Activated T-helper 17 cell treated with anti-CD3 and anti-CD28 coated beads, Interleukin-2, amount 50 U/mL, for 72 hours (primary cell): ENCODE measurements around the gene SPTSSB. TPM values are rescaled to one million over a fixed set of nuclear protein-coding genes. Genes with fewer than 3 reads are reported as not detected.

Source experiments
- ATAC-seq: fragments of 150-1000 bp; cut with Tn5 transposase; replicated peaks from 2 replicates; pipeline ENCODE4 v1.10.0; 2021; ENCODE audit warnings: mild to moderate bottlenecking, moderate library complexity
- H3K27ac Mint-ChIP-seq: one replicate; pipeline ENCODE4 v1.8.0; 2022; ENCODE audit warnings: mixed read lengths
- H3K27me3 Mint-ChIP-seq: one replicate; pipeline ENCODE4 v1.8.0; 2022; ENCODE audit warnings: mixed read lengths
- H3K36me3 Mint-ChIP-seq: one replicate; pipeline ENCODE4 v1.8.0; 2022; ENCODE audit warnings: low read depth, mild to moderate bottlenecking, mixed read lengths
- H3K4me1 Mint-ChIP-seq: one replicate; pipeline ENCODE4 v1.8.0; 2022; ENCODE audit warnings: mixed read lengths
- H3K4me3 Mint-ChIP-seq: one replicate; pipeline ENCODE4 v1.8.0; 2022; ENCODE audit warnings: mild to moderate bottlenecking, mixed read lengths
- H3K9me3 Mint-ChIP-seq: one replicate; pipeline ENCODE4 v1.8.0; 2022; ENCODE audit warnings: mixed read lengths
- total RNA-seq, 2 donors: library from RNA; stranded (reverse); gene quantifications; one replicate each; pipeline ENCODE4 v1.2.3, GENCODE V29; 2022

SPTSSB gene
- total RNA-seq, 2 donors from 2014 or later: not detected

DNA sequence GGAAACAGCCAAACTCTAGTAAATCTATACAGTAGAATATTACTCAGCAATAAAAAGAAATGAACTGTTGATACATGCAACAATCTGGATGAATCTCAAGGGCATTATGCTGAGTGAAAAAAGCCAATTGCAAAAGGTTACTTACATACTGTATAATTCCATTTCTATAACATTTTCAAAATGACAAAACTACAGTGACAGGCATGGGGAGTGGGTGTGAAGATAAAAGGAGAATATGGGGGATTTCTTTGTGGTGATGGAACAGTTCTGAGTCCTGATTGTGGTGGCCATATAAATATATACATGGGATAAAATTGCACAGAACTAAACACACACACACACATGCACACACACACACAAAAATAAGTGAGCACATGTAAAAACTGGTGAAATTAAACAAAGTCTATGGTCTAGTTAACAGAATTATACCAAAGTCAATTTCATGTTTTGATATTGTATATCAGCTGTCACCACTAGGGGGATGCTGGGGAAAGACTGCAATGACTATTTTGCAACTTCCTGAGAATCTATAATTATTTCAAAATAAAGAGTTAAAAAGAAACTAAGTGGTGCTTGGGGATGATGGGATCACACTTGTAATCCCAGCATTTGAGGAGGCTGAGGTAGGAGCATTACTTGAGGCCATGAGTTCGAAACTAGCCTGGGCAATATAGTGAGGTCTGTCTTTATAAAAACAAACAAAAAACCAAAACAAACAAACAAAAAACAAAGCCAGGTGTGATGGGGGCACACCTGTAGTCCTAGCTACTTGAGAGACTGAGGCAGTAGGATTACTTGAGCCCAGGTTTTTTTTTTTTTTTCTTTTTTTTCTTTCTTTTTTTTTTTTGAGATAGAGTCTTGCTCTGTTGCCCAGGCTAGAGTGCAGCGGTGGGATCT lies 66.0 kb downstream of the SPTSSB start:
- no peak overlapping the region for H3K27ac Mint-ChIP-seq
- peaks cover 4% of the 10 kb centered on the region for H3K9me3 Mint-ChIP-seq
- no peak for ATAC-seq
- H3K27me3 Mint-ChIP-seq: peaks cover 10% of the 10 kb centered on the region
- no peak overlapping the region for H3K4me3 Mint-ChIP-seq
- H3K36me3 Mint-ChIP-seq: no peaks in the 10 kb centered on the region
- peaks cover 11% of the 10 kb centered on the region for H3K4me1 Mint-ChIP-seq

DNA sequence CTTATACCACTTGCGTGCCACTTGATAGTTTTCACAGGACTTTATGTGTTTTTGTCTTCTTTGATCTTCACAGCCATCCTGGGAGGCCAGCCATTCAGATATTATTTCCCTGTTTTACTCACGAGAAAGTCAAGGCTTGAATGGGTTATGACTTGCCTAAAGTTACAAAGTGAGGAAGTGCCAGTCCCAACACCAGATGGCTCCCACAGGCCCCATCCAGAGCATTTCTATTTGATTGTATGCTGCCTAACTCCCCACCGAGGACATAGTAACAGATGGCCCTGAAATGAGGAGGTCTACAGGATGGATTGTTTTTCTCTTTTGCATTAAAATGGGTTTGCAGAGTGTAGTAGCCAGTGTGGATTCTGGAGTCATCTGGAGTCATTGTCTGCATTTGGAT lies 74.5 kb downstream of the SPTSSB start:
- no peak overlapping the region for H3K4me3 Mint-ChIP-seq
- H3K27me3 Mint-ChIP-seq: peaks cover 5% of the 10 kb centered on the region
- no peak overlapping the region for H3K27ac Mint-ChIP-seq
- no peak for ATAC-seq
- no peaks in the 10 kb centered on the region for H3K36me3 Mint-ChIP-seq
- H3K4me1 Mint-ChIP-seq: no peaks in the 10 kb centered on the region
- H3K9me3 Mint-ChIP-seq: peaks cover 14% of the 10 kb centered on the region

DNA sequence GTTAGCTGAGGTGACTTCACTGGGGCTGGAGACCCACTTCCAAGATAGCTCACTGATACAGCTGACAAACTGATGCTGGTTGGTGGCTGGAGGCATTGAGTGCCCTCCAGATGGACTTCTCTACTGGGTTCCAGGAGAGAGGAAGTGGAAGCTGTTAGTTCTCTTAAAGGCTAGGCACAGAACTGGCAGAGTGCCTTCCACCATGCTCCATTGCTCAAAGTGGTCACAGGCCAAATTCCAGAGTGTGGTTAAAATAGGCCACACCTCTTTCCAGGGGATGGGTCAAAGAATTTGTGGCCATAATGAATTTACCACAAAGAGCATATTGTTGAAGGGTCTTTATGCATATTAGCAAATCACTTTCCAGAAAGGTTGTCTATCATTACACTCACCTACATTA lies 76.0 kb downstream of the SPTSSB start:
- H3K27ac Mint-ChIP-seq: no peak overlapping the region
- H3K4me1 Mint-ChIP-seq: no peaks in the 10 kb centered on the region
- ATAC-seq: no peak
- H3K4me3 Mint-ChIP-seq: no peak overlapping the region
- peaks cover 14% of the 10 kb centered on the region for H3K9me3 Mint-ChIP-seq
- H3K36me3 Mint-ChIP-seq: no peaks in the 10 kb centered on the region
- H3K27me3 Mint-ChIP-seq: no peaks in the 10 kb centered on the region

Other genes starting within 250 kb of the SPTSSB start
- 10 to 100 TPM; 43.4 to 61.9 TPM for gene NMD3, start 150.2 kb downstream of the SPTSSB start, total RNA-seq
- gene OTOL1, start 125.3 kb upstream of the SPTSSB start, total RNA-seq: not detected